NCI-H2196 treated with DMSO at 0.1 percent for 48 hours (cell line): Measurements from ENCODE around the gene ILK.

Experiments
- DNase-seq: peaks from one replicate; lab custom pipeline; 2025; ENCODE audit not compliant: unreplicated experiment; lab: John Stamatoyannopoulos, UW

The ILK gene

GRCh38 chr11:6633422-6634408, 30.1 kb downstream of the ILK start:
- DNase-seq, result no peak

GRCh38 chr11:6634534-6634933, 31.0 kb downstream of the ILK start:
- DNase-seq, result no peak

GRCh38 chr11:6635082-6635932, 31.7 kb downstream of the ILK start:
- no peak for DNase-seq

GRCh38 chr11:6636480-6636879, 32.9 kb downstream of the ILK start:
- DNase-seq, result no peak

GRCh38 chr11:6637871-6638270, 34.3 kb downstream of the ILK start:
- DNase-seq, result peak; percentile 44

- DNase-seq, result peak; percentile 21
These were observed 34.9 kb downstream of the ILK start for GRCh38 chr11:6638429-6638828.

- DNase-seq, result no peak
These were observed 36.7 kb downstream of the ILK start for GRCh38 chr11:6640036-6640984.

GRCh38 chr11:6640985-6641701, 37.6 kb downstream of the ILK start:
- DNase-seq, result no peak

- no peak for DNase-seq
These were observed 39.4 kb downstream of the ILK start for GRCh38 chr11:6642957-6643356.

- DNase-seq, result no peak
These were observed 42.5 kb downstream of the ILK start for GRCh38 chr11:6646071-6646470.

GRCh38 chr11:6646576-6646917, 43.0 kb downstream of the ILK start:
- DNase-seq, result no peak

GRCh38 chr11:6646918-6647679, 43.5 kb downstream of the ILK start:
- DNase-seq, result no peak

GRCh38 chr11:6647836-6648235, 44.3 kb downstream of the ILK start:
- DNase-seq, result no peak

- no peak for DNase-seq
These were observed 44.9 kb downstream of the ILK start for GRCh38 chr11:6648501-6648900.

GRCh38 chr11:6650104-6650503, 46.5 kb downstream of the ILK start:
- no peak for DNase-seq

- DNase-seq, result no peak
These were observed 47.4 kb downstream of the ILK start for GRCh38 chr11:6650980-6651379.

- no peak for DNase-seq
These were observed 48.6 kb downstream of the ILK start for GRCh38 chr11:6652182-6652581.

GRCh38 chr11:6653097-6653496, 49.5 kb downstream of the ILK start:
- no peak for DNase-seq

- no peak for DNase-seq
These were observed 50.1 kb downstream of the ILK start for GRCh38 chr11:6653656-6654055.
